ENCODE results near the gene SYTL3.

- TF ChIP-seq POLR2AphosphoS5 (IDR thresholded peaks at IDR 0.05; ENCODE audit: low read depth, low read length): no peak
- no peak for TF ChIP-seq POLR2A (IDR thresholded peaks at IDR 0.05; ENCODE audit: low read depth, low read length)
- TF ChIP-seq TAF1 (IDR thresholded peaks at IDR 0.05; ENCODE audit: low read depth, low read length): no peak
- TF ChIP-seq POU2F2 (IDR thresholded peaks at IDR 0.05; ENCODE audit: low read depth, low read length): no peak
- no peak for TF ChIP-seq SPI1 (IDR thresholded peaks at IDR 0.05; ENCODE audit: low read depth, low read length)
Measured at GRCh38 chr6:158611541-158612370, 38.1 kb upstream of the SYTL3 start.
